H9 (cell line): ENCODE data around the gene MCF2L2. TPM values are rescaled to one million over a fixed set of nuclear protein-coding genes. Genes with fewer than 3 reads are reported as not detected.

Source experiments
- DNase-seq: peaks from one replicate; pipeline ENCODE4 v3.0.0-alpha.2; 2017
- H2AFZ ChIP-seq: one replicate; pipeline ENCODE4 v1.6.1; 2013; ENCODE audit warnings: mild to moderate bottlenecking, low read length, control low read depth, moderate library complexity
- H2AK5ac ChIP-seq: 2 replicates; pipeline ENCODE4 v1.6.1; 2013; ENCODE audit warnings: low read length, control low read depth, mixed read lengths; ENCODE audit not compliant: insufficient read length
- H2BK120ac ChIP-seq: one replicate; pipeline ENCODE4 v1.6.1; 2013; ENCODE audit warnings: low read depth, mild to moderate bottlenecking, low read length, control low read depth, inconsistent platforms; ENCODE audit not compliant: poor library complexity, severe bottlenecking
- H2BK12ac ChIP-seq: 2 replicates; pipeline ENCODE4 v1.6.1; 2013; ENCODE audit warnings: low read length, control low read depth, mixed read lengths, low read depth; ENCODE audit not compliant: insufficient read length
- H2BK15ac ChIP-seq: 2 replicates; pipeline ENCODE4 v1.6.1; 2013; ENCODE audit warnings: low read depth, low read length, control low read depth
- H2BK20ac ChIP-seq: one replicate; pipeline ENCODE4 v1.6.1; 2013; ENCODE audit warnings: low read depth, mild to moderate bottlenecking, low read length, control low read depth, inconsistent platforms; ENCODE audit not compliant: poor library complexity, severe bottlenecking
- H2BK5ac ChIP-seq: 2 replicates; pipeline ENCODE4 v1.6.1; 2013; ENCODE audit warnings: low read length, control low read depth, mixed read lengths; ENCODE audit not compliant: insufficient read length
- H3K14ac ChIP-seq: 2 replicates; pipeline ENCODE4 v1.6.1; 2013; ENCODE audit warnings: low read length, control low read depth; ENCODE audit not compliant: insufficient read depth
- H3K18ac ChIP-seq: 2 replicates; pipeline ENCODE4 v1.6.1; 2013; ENCODE audit warnings: low read depth, mild to moderate bottlenecking, mixed read lengths, low read length, control low read depth; ENCODE audit not compliant: insufficient read length
- H3K23ac ChIP-seq: 2 replicates; pipeline ENCODE4 v1.6.1; 2013; ENCODE audit warnings: low read length, control low read depth, mixed read lengths, low read depth; ENCODE audit not compliant: insufficient read length
- H3K23me2 ChIP-seq: 2 replicates; pipeline ENCODE4 v1.6.1; 2013; ENCODE audit warnings: low read depth, mild to moderate bottlenecking, mixed read lengths, low read length, control low read depth; ENCODE audit not compliant: insufficient read length, poor library complexity, severe bottlenecking
- H3K27ac ChIP-seq: 2 replicates; pipeline ENCODE4 v1.5.1; 2013; ENCODE audit warnings: low read length, control low read depth, mixed read lengths, low read depth; ENCODE audit not compliant: insufficient read length
- H3K27me3 ChIP-seq: 2 replicates; pipeline ENCODE4 v1.6.1; 2013; ENCODE audit warnings: low read length, control low read depth, inconsistent platforms; ENCODE audit not compliant: insufficient read depth
- H3K4ac ChIP-seq: 2 replicates; pipeline ENCODE4 v1.6.1; 2013; ENCODE audit warnings: low read depth, mild to moderate bottlenecking, control low read depth, inconsistent platforms, low read length, moderate library complexity
- H3K4me1 ChIP-seq: 2 replicates; pipeline ENCODE4 v1.6.1; 2013; ENCODE audit warnings: low read length, control low read depth, inconsistent platforms; ENCODE audit not compliant: insufficient read depth
- H3K4me2 ChIP-seq: 2 replicates; pipeline ENCODE4 v1.6.1; 2013; ENCODE audit warnings: low read length, control low read depth, mixed read lengths; ENCODE audit not compliant: insufficient read length, insufficient read depth
- H3K56ac ChIP-seq: 2 replicates; pipeline ENCODE4 v1.6.1; 2013; ENCODE audit warnings: low read depth, mild to moderate bottlenecking, mixed read lengths, low read length, control low read depth; ENCODE audit not compliant: insufficient read length
- H3K79me1 ChIP-seq: 2 replicates; pipeline ENCODE4 v1.6.1; 2013; ENCODE audit warnings: low read depth, mild to moderate bottlenecking, moderate library complexity, low read length, control low read depth, inconsistent platforms; ENCODE audit not compliant: insufficient read depth, poor library complexity, severe bottlenecking
- H3K79me2 ChIP-seq: 2 replicates; pipeline ENCODE4 v1.6.1; 2013; ENCODE audit warnings: low read length, control low read depth, inconsistent platforms; ENCODE audit not compliant: insufficient read depth
- H3K9ac ChIP-seq: 2 replicates; pipeline ENCODE4 v1.6.1; 2013; ENCODE audit warnings: low read length, control low read depth, mixed read lengths; ENCODE audit not compliant: insufficient read length; ENCODE audit errors: extremely low read depth
- H3K9me3 ChIP-seq: one replicate; pipeline ENCODE4 v1.6.1; 2013; ENCODE audit warnings: low read depth, low read length, inconsistent platforms; ENCODE audit not compliant: control insufficient read depth
- H3T11ph ChIP-seq: one replicate; pipeline ENCODE4 v1.6.1; 2013; ENCODE audit warnings: mild to moderate bottlenecking, low read length, control low read depth, inconsistent platforms
- H4K20me1 ChIP-seq: one replicate; pipeline ENCODE4 v1.6.1; 2013; ENCODE audit not compliant: control insufficient read depth, insufficient read length, insufficient read depth
- H4K5ac ChIP-seq: 2 replicates; pipeline ENCODE4 v1.6.1; 2013; ENCODE audit warnings: low read depth, mild to moderate bottlenecking, mixed read lengths, low read length, control low read depth; ENCODE audit not compliant: insufficient read length
- H4K8ac ChIP-seq: replicated peaks from 2 replicates; pipeline ENCODE4 v1.6.1; 2013; ENCODE audit warnings: low read length, control low read depth, mixed read lengths, low read depth; ENCODE audit not compliant: insufficient read length
- H4K91ac ChIP-seq: 2 replicates; pipeline ENCODE4 v1.6.1; 2013; ENCODE audit warnings: low read depth, mild to moderate bottlenecking, moderate library complexity, mixed read lengths, low read length, control low read depth; ENCODE audit not compliant: insufficient read length
- H3K27ac Mint-ChIP-seq, 3 experiments: 2 replicates in 2 of 3; 3 replicates in 1 of 3; pipeline ENCODE4 v1.8.0; 2020 to 2021; ENCODE audit warnings: mixed read lengths in 3 of 3, mild to moderate bottlenecking in 1 of 3, moderate library complexity in 1 of 3
- H3K27me3 Mint-ChIP-seq: 2 replicates; pipeline ENCODE4 v1.8.0; 2021; ENCODE audit warnings: low read depth, mild to moderate bottlenecking, moderate library complexity, mixed read lengths
- H3K36me3 Mint-ChIP-seq, 3 experiments: 2 replicates in 2 of 3; 3 replicates in 1 of 3; pipeline ENCODE4 v1.8.0; 2020 to 2021; ENCODE audit warnings: low read depth in 3 of 3, mixed read lengths in 3 of 3; ENCODE audit not compliant: insufficient read depth in 1 of 3
- H3K4me1 Mint-ChIP-seq, 2 experiments: 2 replicates each; pipeline ENCODE4 v1.8.0; 2020; ENCODE audit warnings: mixed read lengths in 2 of 2
- H3K4me3 Mint-ChIP-seq, 2 experiments: 2 replicates in 1 of 2; 3 replicates in 1 of 2; pipeline ENCODE4 v1.8.0; 2020 to 2021; ENCODE audit warnings: mild to moderate bottlenecking in 2 of 2, mixed read lengths in 2 of 2, moderate library complexity in 1 of 2
- H3K9me3 Mint-ChIP-seq, 2 experiments: 2 replicates in 1 of 2; 3 replicates in 1 of 2; pipeline ENCODE4 v1.8.0; 2020; ENCODE audit warnings: mild to moderate bottlenecking in 2 of 2, mixed read lengths in 2 of 2, moderate library complexity in 1 of 2
- WGBS: extraction: QIAGEN DNeasy Blood & Tissue Kit; methylation state at CpG from one replicate; pipeline ENCODE4 v1.1.7; 2013; ENCODE audit warnings: missing lambda C conversion rate, low lambda C conversion rate, mixed read lengths; ENCODE audit not compliant: insufficient read length; ENCODE audit errors: extremely low coverage; 5-methylcytosine and 5-hydroxymethylcytosine counted together
- total RNA-seq: library from RNA; stranded (reverse); gene quantifications from 2 replicates; pipeline ENCODE4 v1.2.1, GENCODE V29; 2021
- TF ChIP-seq, protein P1 (sequence below): fragments of 200-600 bp; sonication (generic); conservative IDR thresholded peaks from 3 replicates; pipeline ENCODE4 v1.8.0; 2021; ENCODE audit warnings: antibody characterized with exemption, mild to moderate bottlenecking

The MCF2L2 gene
- total RNA-seq, 1 experiment from 2014 or later, result 6.4 TPM

DNA sequence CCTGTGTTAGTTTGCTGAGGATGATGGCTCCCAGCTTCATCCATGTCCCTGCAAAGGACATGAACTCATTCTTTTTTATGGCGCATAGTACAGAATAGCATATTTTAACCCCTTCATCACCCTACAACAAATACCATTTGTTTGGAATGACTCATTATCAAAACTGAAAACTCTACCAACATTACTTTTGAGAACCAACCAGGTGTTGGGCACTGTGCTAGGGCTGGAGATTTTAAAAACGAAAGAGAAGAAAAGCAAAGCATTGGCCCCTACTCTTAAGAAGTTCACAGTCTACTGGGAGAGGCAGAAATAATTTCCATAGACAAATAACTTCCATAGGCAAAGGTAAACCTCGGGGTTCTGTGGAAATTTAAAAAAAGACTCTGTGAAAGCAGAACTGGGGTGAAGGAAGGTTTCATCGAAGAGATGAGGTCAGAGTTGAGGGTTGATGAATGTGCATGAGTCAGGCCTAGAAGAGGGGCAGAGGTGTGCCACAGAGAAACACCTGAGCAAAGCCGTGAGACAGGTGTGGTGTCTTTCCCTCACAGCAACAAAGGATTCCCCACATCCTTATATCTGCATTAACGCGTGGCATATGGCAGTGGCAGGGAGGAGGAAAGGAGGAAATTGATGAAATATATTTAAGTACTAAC, 51.0 kb downstream of the MCF2L2 start:
- Histone ChIP-seq H3K4me1 (no peaks in the 10 kb centered on the region), H4K8ac (no peak overlapping the region), H3K79me2 (no peaks in the 10 kb centered on the region), H3K4ac (no peak overlapping the region), H2BK120ac (no peak overlapping the region), H3K23ac (no peak overlapping the region), H3K27ac (no peak overlapping the region), H3T11ph (no peak overlapping the region), H2BK20ac (no peak overlapping the region), H3K23me2 (no peaks in the 10 kb centered on the region), H3K56ac (no peak overlapping the region), H3K27me3 (no peaks in the 10 kb centered on the region), H3K79me1 (no peaks in the 10 kb centered on the region), H2BK15ac (no peak overlapping the region), H4K91ac (no peak overlapping the region), H2BK12ac (no peak overlapping the region), H3K14ac (no peak overlapping the region), H2AFZ (no peak overlapping the region), H4K20me1 (no peaks in the 10 kb centered on the region), H3K9me3 (no peaks in the 10 kb centered on the region), H3K18ac (no peak overlapping the region), H2BK5ac (no peak overlapping the region), H3K9ac (no peak overlapping the region), H3K4me2 (no peak overlapping the region), H4K5ac (no peak overlapping the region), H2AK5ac (no peak overlapping the region)
- Mint-ChIP-seq H3K27me3 (no peaks in the 10 kb centered on the region), H3K4me1 (peaks cover 6 to 10% of the 10 kb centered on the region in 2 experiments; a peak in 3 of 4 replicates), H3K9me3 (no peaks in the 10 kb centered on the region), H3K36me3 (no peaks in the 10 kb centered on the region; a peak in 2 of 7 replicates), H3K4me3 (no peak overlapping the region), H3K27ac (peak overlapping the region in 1 of 3 experiments; percentile 56; a peak in 2 of 7 replicates)
- TF ChIP-seq, protein P1, sequence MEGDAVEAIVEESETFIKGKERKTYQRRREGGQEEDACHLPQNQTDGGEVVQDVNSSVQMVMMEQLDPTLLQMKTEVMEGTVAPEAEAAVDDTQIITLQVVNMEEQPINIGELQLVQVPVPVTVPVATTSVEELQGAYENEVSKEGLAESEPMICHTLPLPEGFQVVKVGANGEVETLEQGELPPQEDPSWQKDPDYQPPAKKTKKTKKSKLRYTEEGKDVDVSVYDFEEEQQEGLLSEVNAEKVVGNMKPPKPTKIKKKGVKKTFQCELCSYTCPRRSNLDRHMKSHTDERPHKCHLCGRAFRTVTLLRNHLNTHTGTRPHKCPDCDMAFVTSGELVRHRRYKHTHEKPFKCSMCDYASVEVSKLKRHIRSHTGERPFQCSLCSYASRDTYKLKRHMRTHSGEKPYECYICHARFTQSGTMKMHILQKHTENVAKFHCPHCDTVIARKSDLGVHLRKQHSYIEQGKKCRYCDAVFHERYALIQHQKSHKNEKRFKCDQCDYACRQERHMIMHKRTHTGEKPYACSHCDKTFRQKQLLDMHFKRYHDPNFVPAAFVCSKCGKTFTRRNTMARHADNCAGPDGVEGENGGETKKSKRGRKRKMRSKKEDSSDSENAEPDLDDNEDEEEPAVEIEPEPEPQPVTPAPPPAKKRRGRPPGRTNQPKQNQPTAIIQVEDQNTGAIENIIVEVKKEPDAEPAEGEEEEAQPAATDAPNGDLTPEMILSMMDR, result no peak
- WGBS, result no CpG with 5 or more reads among the region's 7 CpGs
- no peak for DNase-seq
